T-helper 1 cell treated with Interleukin-12 subunit alpha and Interleukin-12 subunit beta and Interleukin-4 antibody, amounts not matched to agents 30 μg/mL and 1 μg/mL, for 36 hours (primary cell): ENCODE results near the gene KRTAP3-2.

ENCODE experiments used
- H3K27ac Mint-ChIP-seq: one replicate; pipeline ENCODE4 v1.8.0; 2021; ENCODE audit warnings: mild to moderate bottlenecking, mixed read lengths
- H3K27me3 Mint-ChIP-seq: one replicate; pipeline ENCODE4 v1.8.0; 2021; ENCODE audit warnings: low read depth, mixed read lengths
- H3K36me3 Mint-ChIP-seq: one replicate; pipeline ENCODE4 v1.8.0; 2021; ENCODE audit warnings: low read depth, mixed read lengths
- H3K4me1 Mint-ChIP-seq: one replicate; pipeline ENCODE4 v1.8.0; 2021; ENCODE audit warnings: low read depth, mixed read lengths
- H3K4me3 Mint-ChIP-seq: one replicate; pipeline ENCODE4 v1.8.0; 2021; ENCODE audit warnings: mild to moderate bottlenecking, moderate library complexity, mixed read lengths
- H3K9me3 Mint-ChIP-seq: one replicate; pipeline ENCODE4 v1.8.0; 2021; ENCODE audit warnings: mixed read lengths

Gene KRTAP3-2

DNA sequence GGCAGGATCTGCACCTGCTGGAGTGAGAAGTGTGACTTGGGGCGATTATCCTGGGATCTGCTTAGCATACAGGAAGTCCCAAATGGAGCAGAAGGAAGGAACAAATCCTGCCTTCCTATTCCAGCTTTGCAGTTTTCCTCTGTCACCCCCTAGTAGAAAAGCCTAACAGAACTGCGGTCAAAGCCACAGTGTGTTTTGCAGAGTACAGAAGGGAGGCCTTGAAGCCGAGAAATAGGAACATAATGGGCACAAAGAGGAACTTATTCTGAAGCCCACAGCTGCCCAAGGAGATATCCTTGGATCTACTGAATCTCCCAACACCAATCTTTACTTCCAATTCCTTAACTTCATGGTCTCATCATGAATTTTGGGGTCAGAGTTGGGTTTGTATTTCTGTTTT is 18.8 kb upstream of the KRTAP3-2 start:
- Mint-ChIP-seq H3K4me3 (no peak overlapping the region), H3K9me3 (no peaks in the 10 kb centered on the region), H3K36me3 (no peaks in the 10 kb centered on the region), H3K27ac (no peak overlapping the region), H3K27me3 (peaks cover 4% of the 10 kb centered on the region), H3K4me1 (no peaks in the 10 kb centered on the region)

DNA sequence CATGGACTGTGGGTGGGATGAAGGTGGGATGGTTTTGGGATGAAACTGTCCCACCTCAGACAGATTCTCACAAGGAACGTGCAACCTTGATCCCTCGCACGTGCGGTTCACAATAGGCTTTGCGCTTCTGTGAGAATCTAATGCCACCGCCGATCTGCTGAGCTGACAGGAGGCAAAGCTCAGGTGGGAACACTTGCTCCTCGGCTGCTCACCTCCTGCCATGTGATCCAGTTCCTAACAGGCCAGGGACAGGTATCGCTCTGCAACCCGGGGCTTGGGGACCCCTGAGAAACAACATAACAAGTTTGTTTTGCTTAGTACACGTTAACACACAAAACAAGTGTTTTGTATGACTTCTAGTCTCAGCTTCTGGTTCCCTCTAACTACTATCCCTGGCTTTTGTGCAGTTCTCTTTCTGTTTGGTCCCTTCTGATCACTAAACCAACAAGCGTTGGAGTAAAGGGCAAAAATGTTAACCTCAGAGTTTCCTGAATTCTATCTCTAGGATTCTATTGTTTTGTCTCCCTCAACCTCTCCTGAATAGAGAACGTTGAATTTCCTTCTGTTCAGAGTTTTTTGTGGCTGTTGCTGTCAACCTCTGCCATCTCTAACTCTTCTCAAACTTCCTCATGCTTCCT is 17.0 kb upstream of the KRTAP3-2 start:
- H3K4me3 Mint-ChIP-seq: no peak overlapping the region
- no peaks in the 10 kb centered on the region for H3K4me1 Mint-ChIP-seq
- H3K9me3 Mint-ChIP-seq: no peaks in the 10 kb centered on the region
- no peaks in the 10 kb centered on the region for H3K36me3 Mint-ChIP-seq
- no peak overlapping the region for H3K27ac Mint-ChIP-seq
- H3K27me3 Mint-ChIP-seq: peaks cover 8% of the 10 kb centered on the region

DNA sequence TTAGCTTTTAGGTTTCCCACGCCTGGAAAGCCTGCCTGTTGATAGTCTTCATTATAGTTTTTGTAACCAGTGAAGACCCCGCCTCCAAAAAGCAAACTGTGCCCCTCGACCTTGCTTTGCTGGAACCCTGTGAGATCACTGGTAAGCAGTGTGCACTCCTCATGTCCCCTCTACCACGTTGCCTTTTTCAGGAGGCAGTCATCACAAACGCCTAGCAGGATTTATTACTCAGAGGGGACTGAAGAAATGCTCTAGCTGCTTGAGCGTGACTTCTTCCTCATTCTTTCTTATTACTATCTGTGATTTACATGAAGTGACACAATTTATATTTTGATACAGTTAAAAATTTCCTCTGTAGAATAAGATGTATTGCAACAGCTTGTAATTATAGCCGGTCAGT is 15.7 kb upstream of the KRTAP3-2 start:
- no peaks in the 10 kb centered on the region for H3K36me3 Mint-ChIP-seq
- H3K4me3 Mint-ChIP-seq: no peak overlapping the region
- peaks cover 8% of the 10 kb centered on the region for H3K27me3 Mint-ChIP-seq
- no peaks in the 10 kb centered on the region for H3K9me3 Mint-ChIP-seq
- H3K4me1 Mint-ChIP-seq: no peaks in the 10 kb centered on the region
- no peak overlapping the region for H3K27ac Mint-ChIP-seq

DNA sequence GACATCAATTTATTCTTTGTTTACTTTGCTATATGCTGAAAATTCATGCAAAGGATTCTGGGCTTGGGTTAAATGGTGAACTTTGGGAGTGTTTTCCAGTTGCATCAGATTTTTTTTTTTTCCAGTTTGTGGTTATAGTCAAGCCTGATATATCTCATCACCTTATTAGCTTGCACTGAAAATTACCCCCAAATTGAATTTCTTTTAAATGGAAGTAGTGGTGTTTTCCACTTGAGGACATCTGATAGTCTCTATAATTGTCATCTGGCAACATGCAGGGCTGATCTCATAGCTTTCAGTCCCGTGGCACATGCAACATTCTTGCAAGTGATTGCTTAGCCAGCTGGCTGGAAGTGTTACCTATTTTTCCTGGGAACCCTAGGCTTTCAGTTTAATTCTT is 13.9 kb upstream of the KRTAP3-2 start:
- no peak overlapping the region for H3K27ac Mint-ChIP-seq
- H3K9me3 Mint-ChIP-seq: no peaks in the 10 kb centered on the region
- no peak overlapping the region for H3K4me3 Mint-ChIP-seq
- peaks cover 12% of the 10 kb centered on the region for H3K27me3 Mint-ChIP-seq
- no peaks in the 10 kb centered on the region for H3K4me1 Mint-ChIP-seq
- no peaks in the 10 kb centered on the region for H3K36me3 Mint-ChIP-seq

DNA sequence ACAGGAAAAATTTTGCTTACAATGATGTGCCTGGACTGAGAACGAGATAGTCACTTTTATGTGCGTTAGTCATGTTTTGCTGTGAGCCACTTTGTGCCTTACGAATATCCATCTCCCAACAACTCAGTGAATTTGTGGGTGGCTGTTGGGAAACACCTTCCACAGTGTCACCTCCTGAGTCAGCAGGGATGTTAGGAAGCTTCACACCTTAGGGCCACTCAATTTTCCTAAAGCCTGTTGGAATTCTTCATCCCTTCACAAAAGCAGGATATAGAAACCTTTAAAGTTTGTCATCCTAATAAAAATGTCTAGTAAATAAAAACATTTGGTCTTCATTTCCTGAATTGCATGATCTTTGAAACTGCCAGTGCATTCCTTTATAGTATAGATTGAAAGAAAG is 13.5 kb upstream of the KRTAP3-2 start:
- Mint-ChIP-seq H3K36me3 (no peaks in the 10 kb centered on the region), H3K27me3 (peaks cover 12% of the 10 kb centered on the region), H3K4me3 (no peak overlapping the region), H3K4me1 (no peaks in the 10 kb centered on the region), H3K27ac (no peak overlapping the region), H3K9me3 (no peaks in the 10 kb centered on the region)

DNA sequence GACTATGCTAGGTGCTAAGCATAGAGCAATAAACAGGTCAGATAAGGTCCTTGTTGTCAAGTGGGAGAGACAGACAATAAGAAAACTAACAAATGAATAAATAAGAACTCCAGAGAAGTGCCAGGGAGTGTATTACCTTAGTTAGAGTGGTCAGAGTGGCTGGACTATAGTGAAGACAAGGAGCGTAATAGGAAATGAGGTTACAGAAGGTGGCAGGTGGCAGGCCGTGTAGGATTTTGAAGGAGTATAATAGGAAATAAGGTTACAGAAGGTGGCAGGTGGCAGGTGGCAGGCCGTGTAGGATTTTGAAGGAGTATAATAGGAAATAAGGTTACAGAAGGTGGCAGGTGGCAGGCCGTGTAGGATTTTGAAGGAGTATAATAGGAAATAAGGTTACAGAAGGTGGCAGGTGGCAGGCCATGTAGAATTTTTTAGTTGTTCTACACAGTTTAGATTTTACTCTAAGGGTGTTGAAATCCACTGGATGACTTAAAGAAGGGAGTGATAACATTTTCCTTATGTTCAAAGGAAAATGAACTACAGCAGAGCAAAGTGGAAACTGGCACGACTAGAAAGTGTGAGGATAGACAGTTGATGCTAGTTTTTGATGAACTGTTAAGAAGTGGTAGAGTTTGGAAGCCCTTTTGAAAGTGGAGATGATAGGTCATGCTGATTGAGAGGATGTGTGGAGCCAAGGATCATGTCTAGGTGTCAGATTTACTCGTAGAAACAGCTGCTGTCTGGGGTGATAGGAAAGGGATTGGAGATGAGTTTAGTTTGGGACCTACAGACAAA is 12.8 kb upstream of the KRTAP3-2 start:
- Mint-ChIP-seq H3K27me3 (peaks cover 9% of the 10 kb centered on the region), H3K36me3 (no peaks in the 10 kb centered on the region), H3K9me3 (no peaks in the 10 kb centered on the region), H3K4me1 (no peaks in the 10 kb centered on the region), H3K4me3 (no peak overlapping the region), H3K27ac (no peak overlapping the region)

DNA sequence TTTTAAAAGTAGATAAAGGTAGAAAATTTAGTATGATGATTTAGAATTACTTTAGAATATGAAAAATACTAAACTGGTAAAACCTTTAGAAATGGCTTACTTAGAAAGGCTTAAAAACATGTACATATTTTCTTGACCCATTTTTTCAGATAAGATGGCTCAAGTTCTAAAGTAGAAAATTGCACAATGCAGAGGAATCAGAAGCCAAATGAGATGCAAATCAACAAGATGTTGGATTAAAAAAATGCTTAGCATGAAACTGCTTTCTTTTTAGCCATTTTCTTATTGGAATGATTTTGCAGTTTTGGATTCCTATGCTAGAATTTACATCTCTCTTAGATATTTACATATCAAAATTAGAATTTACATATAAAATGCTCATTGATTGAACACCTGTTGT is 10.7 kb upstream of the KRTAP3-2 start:
- H3K9me3 Mint-ChIP-seq: no peaks in the 10 kb centered on the region
- no peaks in the 10 kb centered on the region for H3K4me1 Mint-ChIP-seq
- peaks cover 11% of the 10 kb centered on the region for H3K27me3 Mint-ChIP-seq
- no peak overlapping the region for H3K4me3 Mint-ChIP-seq
- no peak overlapping the region for H3K27ac Mint-ChIP-seq
- H3K36me3 Mint-ChIP-seq: no peaks in the 10 kb centered on the region

DNA sequence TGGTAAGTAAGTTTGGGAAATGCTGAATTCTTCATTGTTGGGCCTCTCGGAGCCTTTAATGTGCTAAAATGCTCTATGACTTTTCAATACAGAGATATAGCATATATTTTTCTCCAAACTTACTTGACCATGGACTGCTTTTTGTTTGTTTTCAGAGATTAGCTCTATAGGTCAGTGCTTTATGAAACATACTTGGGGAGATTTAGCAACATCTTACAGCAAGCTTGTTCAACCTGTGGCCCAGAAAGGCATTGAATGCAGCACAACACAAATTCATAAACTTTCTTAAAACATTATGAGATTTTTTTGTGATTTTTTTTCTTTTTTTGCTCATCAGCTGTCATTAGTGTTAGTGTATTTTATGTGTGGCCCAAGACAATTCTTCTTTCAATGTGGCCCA is 10.2 kb upstream of the KRTAP3-2 start:
- Mint-ChIP-seq H3K9me3 (no peaks in the 10 kb centered on the region), H3K36me3 (no peaks in the 10 kb centered on the region), H3K4me1 (no peaks in the 10 kb centered on the region), H3K27me3 (peaks cover 11% of the 10 kb centered on the region), H3K4me3 (no peak overlapping the region), H3K27ac (no peak overlapping the region)

DNA sequence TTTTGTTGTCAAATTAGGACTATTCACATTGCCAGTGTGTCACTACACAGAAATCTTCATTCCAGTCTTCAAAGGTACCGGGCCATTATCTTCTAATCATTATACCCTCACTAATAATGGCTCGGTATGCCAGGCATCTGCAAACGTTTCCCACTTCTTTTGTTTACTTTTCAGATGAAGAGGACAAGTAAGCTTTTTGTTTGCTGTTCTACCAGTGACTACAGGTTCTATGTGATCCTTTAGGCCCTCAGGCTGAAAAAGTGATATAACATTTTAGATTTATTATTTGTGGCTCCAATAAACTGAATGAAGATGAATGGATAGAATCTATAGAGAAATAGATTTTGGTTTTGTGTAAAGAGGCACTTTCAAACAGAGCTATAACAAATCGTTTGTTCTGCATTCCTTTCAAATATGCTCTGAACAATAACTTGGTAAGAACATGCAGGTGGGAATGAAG is 9.6 kb upstream of the KRTAP3-2 start:
- Mint-ChIP-seq H3K4me3 (no peak overlapping the region), H3K27me3 (peaks cover 11% of the 10 kb centered on the region), H3K9me3 (no peaks in the 10 kb centered on the region), H3K27ac (no peak overlapping the region), H3K36me3 (no peaks in the 10 kb centered on the region), H3K4me1 (no peaks in the 10 kb centered on the region)

DNA sequence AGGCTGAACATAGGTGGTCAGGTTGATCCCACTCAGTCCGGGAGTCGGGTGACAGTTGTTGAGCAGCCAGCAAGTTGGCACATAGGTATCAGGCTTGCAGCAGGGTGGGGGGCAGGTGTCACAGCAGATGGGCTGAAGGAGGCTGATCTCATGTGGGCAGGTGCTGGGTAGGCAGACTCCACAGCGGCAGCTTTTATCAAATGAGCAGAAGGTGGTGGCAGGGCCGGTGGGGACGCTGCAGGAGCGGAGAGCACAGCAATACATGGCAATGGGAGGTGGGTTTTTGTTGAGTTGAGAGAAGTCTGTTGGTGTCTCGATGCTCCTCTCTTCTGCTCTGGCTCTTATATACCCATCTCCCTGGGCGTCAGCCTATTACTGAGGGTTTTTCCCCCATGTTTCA is 9.1 kb upstream of the KRTAP3-2 start, which contains the start of gene KRTAP3-1:
Gene KRTAP3-1 (minus strand): TSS at position 318 of the 400 bp plus-strand sequence. CDS start 54 bp downstream, at position 264.
- Mint-ChIP-seq H3K27me3 (peaks cover 11% of the 10 kb centered on the region), H3K4me3 (no peak within 1 kb of the TSS), H3K36me3 (no peaks in the 10 kb centered on the region), H3K4me1 (no peaks in the 10 kb centered on the region), H3K9me3 (no peaks in the 10 kb centered on the region), H3K27ac (no peak within 1 kb of the TSS)

DNA sequence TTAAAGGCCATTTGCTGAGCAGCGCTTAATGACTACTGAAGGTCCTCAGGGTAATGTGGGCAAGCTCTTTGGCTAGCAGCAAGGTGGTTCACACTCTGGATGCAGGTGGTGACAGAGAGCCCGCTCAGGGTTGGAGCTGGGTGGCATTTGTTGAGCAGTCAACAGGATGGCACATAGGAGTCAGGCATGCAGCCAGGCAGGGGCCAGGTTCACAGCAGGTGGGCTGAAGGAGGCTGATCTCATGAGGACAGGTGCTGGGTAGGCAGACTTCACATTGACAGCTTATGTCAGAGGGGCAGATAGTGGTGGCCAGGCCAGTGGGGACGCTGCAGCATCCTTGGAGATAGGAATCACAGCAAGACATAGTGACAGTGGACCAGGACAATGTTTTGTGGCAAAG is 4.7 kb upstream of the KRTAP3-2 start:
- peaks cover 3% of the 10 kb centered on the region for H3K27me3 Mint-ChIP-seq
- H3K27ac Mint-ChIP-seq: no peak overlapping the region
- H3K4me3 Mint-ChIP-seq: no peak overlapping the region
- H3K36me3 Mint-ChIP-seq: no peaks in the 10 kb centered on the region
- no peaks in the 10 kb centered on the region for H3K9me3 Mint-ChIP-seq
- H3K4me1 Mint-ChIP-seq: no peaks in the 10 kb centered on the region

DNA sequence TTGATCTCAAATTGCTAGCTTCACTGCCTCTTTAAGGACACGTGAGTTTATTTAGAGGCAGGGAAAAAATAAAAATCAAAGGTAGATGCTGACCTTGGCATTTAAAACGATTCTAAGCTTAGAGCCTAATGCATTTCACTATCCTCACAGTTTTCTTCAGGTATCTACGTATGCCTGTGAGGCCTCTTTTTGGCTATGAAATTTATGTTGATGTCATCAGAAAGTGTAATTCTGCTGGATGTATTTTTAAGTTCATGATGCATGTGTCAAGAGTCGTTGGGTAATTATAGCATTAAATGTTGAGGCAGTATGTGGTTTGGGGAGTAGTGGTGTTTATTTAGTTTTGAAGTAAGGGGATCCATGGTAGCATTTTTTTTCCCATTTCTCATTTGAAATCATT is 4.2 kb upstream of the KRTAP3-2 start:
- H3K4me3 Mint-ChIP-seq: no peak overlapping the region
- no peak overlapping the region for H3K27ac Mint-ChIP-seq
- H3K27me3 Mint-ChIP-seq: peaks cover 3% of the 10 kb centered on the region
- H3K9me3 Mint-ChIP-seq: no peaks in the 10 kb centered on the region
- no peaks in the 10 kb centered on the region for H3K36me3 Mint-ChIP-seq
- H3K4me1 Mint-ChIP-seq: no peaks in the 10 kb centered on the region

DNA sequence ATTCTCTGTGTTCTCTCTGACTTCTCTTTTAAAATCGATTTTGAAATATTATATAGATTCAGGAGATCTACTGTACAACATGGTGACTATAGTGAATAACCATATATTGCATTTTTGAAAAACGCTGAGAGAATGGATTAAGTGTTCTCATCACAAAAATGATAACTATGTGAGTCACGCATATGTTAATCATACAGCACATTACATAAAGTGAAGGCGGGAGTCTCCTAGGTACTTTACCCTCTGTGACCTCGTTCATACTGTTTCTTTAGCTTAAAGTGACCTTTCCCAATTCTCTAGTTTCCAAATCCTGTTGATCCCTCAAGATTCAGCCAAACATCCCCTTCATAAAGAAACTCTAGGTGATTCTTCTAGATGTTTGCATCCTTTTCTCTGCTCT is 3.1 kb upstream of the KRTAP3-2 start:
- Mint-ChIP-seq H3K9me3 (no peaks in the 10 kb centered on the region), H3K27ac (no peak overlapping the region), H3K4me3 (no peak overlapping the region), H3K27me3 (peaks cover 10% of the 10 kb centered on the region), H3K4me1 (no peaks in the 10 kb centered on the region), H3K36me3 (no peaks in the 10 kb centered on the region)

DNA sequence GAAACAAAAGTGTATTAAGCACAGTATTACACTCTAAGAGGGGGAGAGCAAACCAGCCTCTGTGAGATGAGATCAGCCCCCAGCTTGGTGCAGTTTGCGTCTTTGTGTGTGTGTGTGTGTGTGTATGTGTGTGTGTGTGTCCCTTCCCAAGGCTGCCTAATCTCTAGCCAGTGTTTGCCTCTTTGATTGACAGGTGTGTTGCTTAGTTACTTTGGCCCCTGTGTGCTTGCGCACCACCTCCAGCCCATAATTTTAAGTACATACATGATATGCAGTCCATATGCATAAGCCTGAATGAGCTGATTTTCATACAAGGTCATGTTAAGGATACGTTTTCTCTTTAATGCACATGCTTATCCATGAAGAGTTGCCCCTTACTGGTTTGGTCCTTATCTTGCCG is 2.1 kb upstream of the KRTAP3-2 start:
- Mint-ChIP-seq H3K27me3 (peaks cover 18% of the 10 kb centered on the region), H3K4me3 (no peak overlapping the region), H3K36me3 (no peaks in the 10 kb centered on the region), H3K9me3 (no peaks in the 10 kb centered on the region), H3K4me1 (no peaks in the 10 kb centered on the region), H3K27ac (no peak overlapping the region)

DNA sequence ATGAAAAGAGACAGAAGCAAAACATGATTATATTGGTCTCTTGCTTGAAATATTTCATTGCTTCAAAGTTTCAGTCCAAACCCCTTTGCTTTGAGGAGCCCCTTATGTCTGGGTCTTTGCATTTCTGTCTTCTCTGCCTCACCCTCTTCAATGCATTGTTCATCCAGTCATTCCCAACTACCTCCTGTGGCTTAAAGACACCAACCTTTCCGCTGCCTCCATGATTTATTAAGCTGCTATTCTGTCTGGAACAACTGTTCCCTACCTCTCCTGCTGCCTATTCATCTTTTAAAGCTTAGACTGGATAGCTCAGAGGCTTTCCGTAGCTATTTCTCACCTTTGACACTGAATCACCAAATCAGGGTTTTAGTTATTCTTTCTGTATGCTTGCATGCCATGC is 2.3 kb downstream of the KRTAP3-2 start:
- H3K36me3 Mint-ChIP-seq: no peaks in the 10 kb centered on the region
- H3K27ac Mint-ChIP-seq: no peak overlapping the region
- no peaks in the 10 kb centered on the region for H3K4me1 Mint-ChIP-seq
- H3K4me3 Mint-ChIP-seq: no peak overlapping the region
- no peaks in the 10 kb centered on the region for H3K9me3 Mint-ChIP-seq
- peaks cover 36% of the 10 kb centered on the region for H3K27me3 Mint-ChIP-seq
